Tibial nerve (tissue), 4 donors: ENCODE results near the gene KSR1.

Source experiments
- EP300 ChIP-seq, 2 donors: sonication (generic); formaldehyde crosslinking; IDR thresholded peaks; one replicate each; pipeline ENCODE4 v1.6.1; 2017; ENCODE audit warnings: antibody characterized with exemption in 2 of 2, mild to moderate bottlenecking in 1 of 2
- TF ChIP-seq, protein P1 (sequence below), 5 experiments: fragments of 200-600 bp in 3 of 5; fragments of 450-650 bp in 2 of 5; sonication (generic) in 3 of 5; IDR thresholded peaks; one replicate each; pipeline ENCODE4 v1.5.1; 2016 to 2019; ENCODE audit warnings: antibody characterized with exemption in 5 of 5, mild to moderate bottlenecking in 3 of 5, moderate library complexity in 2 of 5

DNA sequence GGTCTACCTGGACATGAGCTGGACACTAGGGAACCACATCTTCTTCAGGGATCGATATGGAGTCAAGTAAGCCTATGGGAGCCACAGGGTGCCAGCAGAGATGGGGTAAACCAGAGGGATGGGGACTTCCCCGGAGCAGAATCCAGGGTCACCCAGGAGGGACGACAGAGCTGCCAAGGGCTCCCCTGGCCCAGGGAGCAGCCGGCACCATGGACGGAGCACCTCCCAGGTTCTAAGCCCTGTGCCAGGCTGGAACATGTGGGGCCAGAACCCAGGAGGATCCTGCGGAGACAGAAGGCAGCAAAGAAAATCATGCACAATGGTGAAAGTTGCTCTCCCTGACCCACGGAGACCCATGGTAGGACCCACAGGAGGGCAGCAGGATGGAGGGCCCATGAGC lies 33.6 kb upstream of the KSR1 start:
- TF ChIP-seq, protein P1, sequence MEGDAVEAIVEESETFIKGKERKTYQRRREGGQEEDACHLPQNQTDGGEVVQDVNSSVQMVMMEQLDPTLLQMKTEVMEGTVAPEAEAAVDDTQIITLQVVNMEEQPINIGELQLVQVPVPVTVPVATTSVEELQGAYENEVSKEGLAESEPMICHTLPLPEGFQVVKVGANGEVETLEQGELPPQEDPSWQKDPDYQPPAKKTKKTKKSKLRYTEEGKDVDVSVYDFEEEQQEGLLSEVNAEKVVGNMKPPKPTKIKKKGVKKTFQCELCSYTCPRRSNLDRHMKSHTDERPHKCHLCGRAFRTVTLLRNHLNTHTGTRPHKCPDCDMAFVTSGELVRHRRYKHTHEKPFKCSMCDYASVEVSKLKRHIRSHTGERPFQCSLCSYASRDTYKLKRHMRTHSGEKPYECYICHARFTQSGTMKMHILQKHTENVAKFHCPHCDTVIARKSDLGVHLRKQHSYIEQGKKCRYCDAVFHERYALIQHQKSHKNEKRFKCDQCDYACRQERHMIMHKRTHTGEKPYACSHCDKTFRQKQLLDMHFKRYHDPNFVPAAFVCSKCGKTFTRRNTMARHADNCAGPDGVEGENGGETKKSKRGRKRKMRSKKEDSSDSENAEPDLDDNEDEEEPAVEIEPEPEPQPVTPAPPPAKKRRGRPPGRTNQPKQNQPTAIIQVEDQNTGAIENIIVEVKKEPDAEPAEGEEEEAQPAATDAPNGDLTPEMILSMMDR (IDR thresholded peaks at IDR 0.05) = no peak
- TF ChIP-seq EP300 (IDR thresholded peaks at IDR 0.05) = no peak
